ENCODE results near the gene AGPAT2. TPM values are rescaled to one million over a fixed set of nuclear protein-coding genes. Genes with fewer than 3 reads are reported as not detected.

Gene AGPAT2
- total and polyA plus RNA-seq, 4 donors, result 26.9 to 64.9 (median 40.5) TPM

GRCh38 chr9:136671254-136671614, 16.0 kb downstream of the AGPAT2 start:
- intact Hi-C loops (cut with DNase I), result no loop called here
- ATAC-seq (ENCODE audit: low FRiP score) (no peak), DNase-seq (no peak)
- Histone ChIP-seq H3K27me3 (ENCODE audit: control insufficient read depth in 1 of 2, insufficient read depth in 2 of 2, low read length in 1 of 2) (no peaks in the 10 kb centered on the region), H3K27ac (ENCODE audit: low read depth in 1 of 2, low read length in 2 of 2) (no peak overlapping the region), H3K4me3 (ENCODE audit: low read length in 2 of 2) (no peak overlapping the region), H3K4me1 (ENCODE audit: control insufficient read depth in 1 of 2, insufficient read depth in 2 of 2, low read length in 2 of 2) (no peaks in the 10 kb centered on the region), H3K9me3 (ENCODE audit: control insufficient read depth, low read length) (no peaks in the 10 kb centered on the region), H3K36me3 (ENCODE audit: control insufficient read depth in 1 of 2, insufficient read depth in 2 of 2, low read length in 1 of 2) (no peaks in the 10 kb centered on the region)
- WGBS, 2 donors, result 32 to 33% methylated on average over 12 of the region's 12 CpGs

- Histone ChIP-seq H3K4me3 (ENCODE audit: low read length in 2 of 2) (no peak overlapping the region), H3K36me3 (ENCODE audit: control insufficient read depth in 1 of 2, insufficient read depth in 2 of 2, low read length in 1 of 2) (no peaks in the 10 kb centered on the region), H3K4me1 (ENCODE audit: control insufficient read depth in 1 of 2, insufficient read depth in 2 of 2, low read length in 2 of 2) (no peaks in the 10 kb centered on the region), H3K27me3 (ENCODE audit: control insufficient read depth in 1 of 2, insufficient read depth in 2 of 2, low read length in 1 of 2) (no peaks in the 10 kb centered on the region), H3K27ac (ENCODE audit: low read depth in 1 of 2, low read length in 2 of 2) (no peak overlapping the region), H3K9me3 (ENCODE audit: control insufficient read depth, low read length) (no peaks in the 10 kb centered on the region)
- 67 to 72% methylated on average over 33 to 36 of the region's 36 CpGs for WGBS, 2 donors
- DNase-seq (no peak), ATAC-seq (ENCODE audit: low FRiP score) (no peak)
- intact Hi-C loops (cut with DNase I), result no loop called here
Measured at GRCh38 chr9:136670576-136671253, 16.5 kb downstream of the AGPAT2 start.

- Histone ChIP-seq H3K9me3 (ENCODE audit: control insufficient read depth, low read length) (no peaks in the 10 kb centered on the region), H3K27ac (ENCODE audit: low read depth in 1 of 2, low read length in 2 of 2) (no peak overlapping the region), H3K4me1 (ENCODE audit: control insufficient read depth in 1 of 2, insufficient read depth in 2 of 2, low read length in 2 of 2) (no peaks in the 10 kb centered on the region), H3K36me3 (ENCODE audit: control insufficient read depth in 1 of 2, insufficient read depth in 2 of 2, low read length in 1 of 2) (no peaks in the 10 kb centered on the region), H3K4me3 (ENCODE audit: low read length in 2 of 2) (no peak overlapping the region), H3K27me3 (ENCODE audit: control insufficient read depth in 1 of 2, insufficient read depth in 2 of 2, low read length in 1 of 2) (no peaks in the 10 kb centered on the region)
- intact Hi-C loops (cut with DNase I), result no loop called here
- no peak for ATAC-seq (ENCODE audit: low FRiP score)
- no peak for DNase-seq
- 62 to 74% methylated on average over 23 of the region's 23 CpGs for WGBS, 2 donors
Measured at GRCh38 chr9:136669791-136670464, 17.3 kb downstream of the AGPAT2 start.

GRCh38 chr9:136668983-136669790, 18.1 kb downstream of the AGPAT2 start:
- no peaks in the 10 kb centered on the region for H3K9me3 ChIP-seq (ENCODE audit: control insufficient read depth, low read length)
- no peaks in the 10 kb centered on the region for H3K4me1 ChIP-seq (ENCODE audit: control insufficient read depth in 1 of 2, insufficient read depth in 2 of 2, low read length in 2 of 2)
- WGBS, 2 donors, result 73 to 75% methylated on average over 23 of the region's 23 CpGs
- H3K27ac ChIP-seq (ENCODE audit: low read depth in 1 of 2, low read length in 2 of 2), result no peak overlapping the region
- no peaks in the 10 kb centered on the region for H3K27me3 ChIP-seq (ENCODE audit: control insufficient read depth in 1 of 2, insufficient read depth in 2 of 2, low read length in 1 of 2)
- no peaks in the 10 kb centered on the region for H3K36me3 ChIP-seq (ENCODE audit: control insufficient read depth in 1 of 2, insufficient read depth in 2 of 2, low read length in 1 of 2)
- no peak overlapping the region for H3K4me3 ChIP-seq (ENCODE audit: low read length in 2 of 2)
- DNase-seq (no peak), ATAC-seq (ENCODE audit: low FRiP score) (no peak)
- intact Hi-C loops (cut with DNase I), result no loop called here

GRCh38 chr9:136667940-136668760, 19.1 kb downstream of the AGPAT2 start:
- Histone ChIP-seq H3K9me3 (ENCODE audit: control insufficient read depth, low read length) (no peaks in the 10 kb centered on the region), H3K4me3 (ENCODE audit: low read length in 2 of 2) (no peak overlapping the region), H3K4me1 (ENCODE audit: control insufficient read depth in 1 of 2, insufficient read depth in 2 of 2, low read length in 2 of 2) (no peaks in the 10 kb centered on the region), H3K36me3 (ENCODE audit: control insufficient read depth in 1 of 2, insufficient read depth in 2 of 2, low read length in 1 of 2) (no peaks in the 10 kb centered on the region), H3K27ac (ENCODE audit: low read depth in 1 of 2, low read length in 2 of 2) (no peak overlapping the region), H3K27me3 (ENCODE audit: control insufficient read depth in 1 of 2, insufficient read depth in 2 of 2, low read length in 1 of 2) (no peaks in the 10 kb centered on the region)
- intact Hi-C loops (cut with DNase I), result no loop called here
- DNase-seq (no peak), ATAC-seq (ENCODE audit: low FRiP score) (no peak)
- WGBS, 2 donors, result 80 to 82% methylated on average over 39 to 40 of the region's 40 CpGs

GRCh38 chr9:136667214-136667939, 19.9 kb downstream of the AGPAT2 start:
- no peak for ATAC-seq (ENCODE audit: low FRiP score)
- WGBS, 2 donors, result 80 to 86% methylated on average over 21 of the region's 21 CpGs
- Histone ChIP-seq H3K9me3 (ENCODE audit: control insufficient read depth, low read length) (no peaks in the 10 kb centered on the region), H3K36me3 (ENCODE audit: control insufficient read depth in 1 of 2, insufficient read depth in 2 of 2, low read length in 1 of 2) (no peaks in the 10 kb centered on the region), H3K4me3 (ENCODE audit: low read length in 2 of 2) (no peak overlapping the region), H3K4me1 (ENCODE audit: control insufficient read depth in 1 of 2, insufficient read depth in 2 of 2, low read length in 2 of 2) (no peaks in the 10 kb centered on the region), H3K27ac (ENCODE audit: low read depth in 1 of 2, low read length in 2 of 2) (no peak overlapping the region), H3K27me3 (ENCODE audit: control insufficient read depth in 1 of 2, insufficient read depth in 2 of 2, low read length in 1 of 2) (no peaks in the 10 kb centered on the region)
- DNase-seq, result no peak
- intact Hi-C loops (cut with DNase I), result no loop called here

- no peaks in the 10 kb centered on the region for H3K27me3 ChIP-seq (ENCODE audit: control insufficient read depth in 1 of 2, insufficient read depth in 2 of 2, low read length in 1 of 2)
- intact Hi-C loops (cut with DNase I), result no loop called here
Measured at GRCh38 chr9:136666372-136667213, 20.7 kb downstream of the AGPAT2 start.

More at GRCh38 chr9:136666372-136667213, 20.7 kb downstream of the AGPAT2 start:
- DNase-seq (no peak), ATAC-seq (ENCODE audit: low FRiP score) (no peak)
- Histone ChIP-seq H3K9me3 (ENCODE audit: control insufficient read depth, low read length) (no peaks in the 10 kb centered on the region), H3K27ac (ENCODE audit: low read depth in 1 of 2, low read length in 2 of 2) (no peak overlapping the region), H3K36me3 (ENCODE audit: control insufficient read depth in 1 of 2, insufficient read depth in 2 of 2, low read length in 1 of 2) (no peaks in the 10 kb centered on the region), H3K4me1 (ENCODE audit: control insufficient read depth in 1 of 2, insufficient read depth in 2 of 2, low read length in 2 of 2) (no peaks in the 10 kb centered on the region), H3K4me3 (ENCODE audit: low read length in 2 of 2) (no peak overlapping the region)
- 23 to 24% methylated on average over 28 to 35 of the region's 35 CpGs for WGBS, 2 donors
